Measurements from ENCODE around the gene PDCD5.

PDCD5 gene

DNA sequence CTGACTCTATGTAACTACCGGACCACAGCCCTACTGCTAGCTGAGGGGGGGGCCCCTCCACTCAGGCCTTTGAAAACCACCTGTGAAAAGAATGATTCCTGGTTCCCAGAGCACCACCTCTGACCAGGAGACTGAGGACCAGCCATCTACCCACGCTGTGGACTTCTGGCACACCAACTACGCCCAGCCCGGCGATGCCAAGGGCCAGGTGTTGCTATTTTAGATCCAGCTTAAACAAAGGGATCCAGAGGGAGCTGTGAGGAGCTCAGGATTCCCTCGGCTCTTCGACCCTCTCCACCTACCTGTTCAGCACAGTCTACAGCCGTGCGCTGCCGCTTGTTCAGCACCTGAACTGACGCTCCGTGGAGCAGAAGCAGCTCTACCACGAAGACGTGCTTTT is 23.0 kb downstream of the PDCD5 start:
- no peak for TF ChIP-seq TCF12 (IDR thresholded peaks at IDR 0.05; ENCODE audit: low read depth)
- TF ChIP-seq FOXM1 (IDR thresholded peaks at IDR 0.05; ENCODE audit: borderline replicate concordance, low read depth) = no peak
- TF ChIP-seq CEBPB (IDR thresholded peaks at IDR 0.05) = no peak
- no peak for TF ChIP-seq EGR1 (IDR thresholded peaks at IDR 0.05)
- TF ChIP-seq REST (IDR thresholded peaks at IDR 0.05; ENCODE audit: low read depth) = no peak
- TF ChIP-seq RAD21 (IDR thresholded peaks at IDR 0.05; ENCODE audit: low read depth) = no peak
- no peak for TF ChIP-seq ZBTB7A (IDR thresholded peaks at IDR 0.05; ENCODE audit: low read depth)
- TF ChIP-seq EP300 (IDR thresholded peaks at IDR 0.05; ENCODE audit: borderline replicate concordance) = no peak
- TF ChIP-seq NFIC (IDR thresholded peaks at IDR 0.05) = no peak
- TF ChIP-seq, protein P1, sequence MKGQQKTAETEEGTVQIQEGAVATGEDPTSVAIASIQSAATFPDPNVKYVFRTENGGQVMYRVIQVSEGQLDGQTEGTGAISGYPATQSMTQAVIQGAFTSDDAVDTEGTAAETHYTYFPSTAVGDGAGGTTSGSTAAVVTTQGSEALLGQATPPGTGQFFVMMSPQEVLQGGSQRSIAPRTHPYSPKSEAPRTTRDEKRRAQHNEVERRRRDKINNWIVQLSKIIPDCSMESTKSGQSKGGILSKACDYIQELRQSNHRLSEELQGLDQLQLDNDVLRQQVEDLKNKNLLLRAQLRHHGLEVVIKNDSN (IDR thresholded peaks at IDR 0.05) = no peak
- no peak for TF ChIP-seq CREB1 (IDR thresholded peaks at IDR 0.05; ENCODE audit: low read depth)

- TF ChIP-seq, protein P1 (IDR thresholded peaks at IDR 0.05) = no peak
- TF ChIP-seq CREB1 (IDR thresholded peaks at IDR 0.05; ENCODE audit: low read depth) = no peak
- TF ChIP-seq FOXM1 (IDR thresholded peaks at IDR 0.05; ENCODE audit: borderline replicate concordance, low read depth) = no peak
- TF ChIP-seq, protein P2, sequence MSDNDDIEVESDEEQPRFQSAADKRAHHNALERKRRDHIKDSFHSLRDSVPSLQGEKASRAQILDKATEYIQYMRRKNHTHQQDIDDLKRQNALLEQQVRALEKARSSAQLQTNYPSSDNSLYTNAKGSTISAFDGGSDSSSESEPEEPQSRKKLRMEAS (IDR thresholded peaks at IDR 0.05) = no peak
- TF ChIP-seq EGR1 (IDR thresholded peaks at IDR 0.05) = no peak
- TF ChIP-seq TCF12 (IDR thresholded peaks at IDR 0.05; ENCODE audit: low read depth) = no peak
- no peak for TF ChIP-seq TAF1 (IDR thresholded peaks at IDR 0.05; ENCODE audit: low read depth)
- TF ChIP-seq YY1 (IDR thresholded peaks at IDR 0.05; ENCODE audit: low read depth) = no peak
- no peak for TF ChIP-seq NFIC (IDR thresholded peaks at IDR 0.05)
These were observed 24.6 kb downstream of the PDCD5 start for GRCh38 chr19:32605544-32605943.

GRCh38 chr19:32606289-32606688 is 25.3 kb downstream of the PDCD5 start:
- no peak for TF ChIP-seq RAD21 (IDR thresholded peaks at IDR 0.05; ENCODE audit: low read depth)
- no peak for TF ChIP-seq NFIC (IDR thresholded peaks at IDR 0.05)
- TF ChIP-seq FOXM1 (IDR thresholded peaks at IDR 0.05; ENCODE audit: borderline replicate concordance, low read depth) = no peak
- no peak for TF ChIP-seq EP300 (IDR thresholded peaks at IDR 0.05; ENCODE audit: borderline replicate concordance)
- TF ChIP-seq TCF12 (IDR thresholded peaks at IDR 0.05; ENCODE audit: low read depth) = no peak
- TF ChIP-seq, protein P2 (IDR thresholded peaks at IDR 0.05) = no peak
- no peak for TF ChIP-seq TAF1 (IDR thresholded peaks at IDR 0.05; ENCODE audit: low read depth)
- TF ChIP-seq CREB1 (IDR thresholded peaks at IDR 0.05; ENCODE audit: low read depth) = no peak
- no peak for TF ChIP-seq ZBTB7A (IDR thresholded peaks at IDR 0.05; ENCODE audit: low read depth)

- no peak for TF ChIP-seq EGR1 (IDR thresholded peaks at IDR 0.05)
- TF ChIP-seq CREB1 (IDR thresholded peaks at IDR 0.05; ENCODE audit: low read depth) = no peak
- no peak for TF ChIP-seq ZBTB7A (IDR thresholded peaks at IDR 0.05; ENCODE audit: low read depth)
- no peak for TF ChIP-seq TCF12 (IDR thresholded peaks at IDR 0.05; ENCODE audit: low read depth)
- no peak for TF ChIP-seq CEBPB (IDR thresholded peaks at IDR 0.05)
- TF ChIP-seq NFIC (IDR thresholded peaks at IDR 0.05) = no peak
- TF ChIP-seq, protein P1 (IDR thresholded peaks at IDR 0.05) = no peak
- no peak for TF ChIP-seq EP300 (IDR thresholded peaks at IDR 0.05; ENCODE audit: borderline replicate concordance)
- TF ChIP-seq TAF1 (IDR thresholded peaks at IDR 0.05; ENCODE audit: low read depth) = no peak
- no peak for TF ChIP-seq RAD21 (IDR thresholded peaks at IDR 0.05; ENCODE audit: low read depth)
- no peak for TF ChIP-seq YY1 (IDR thresholded peaks at IDR 0.05; ENCODE audit: low read depth)
- no peak for TF ChIP-seq TEAD4 (IDR thresholded peaks at IDR 0.05)
These were observed 26.5 kb downstream of the PDCD5 start for GRCh38 chr19:32607479-32607878.

DNA sequence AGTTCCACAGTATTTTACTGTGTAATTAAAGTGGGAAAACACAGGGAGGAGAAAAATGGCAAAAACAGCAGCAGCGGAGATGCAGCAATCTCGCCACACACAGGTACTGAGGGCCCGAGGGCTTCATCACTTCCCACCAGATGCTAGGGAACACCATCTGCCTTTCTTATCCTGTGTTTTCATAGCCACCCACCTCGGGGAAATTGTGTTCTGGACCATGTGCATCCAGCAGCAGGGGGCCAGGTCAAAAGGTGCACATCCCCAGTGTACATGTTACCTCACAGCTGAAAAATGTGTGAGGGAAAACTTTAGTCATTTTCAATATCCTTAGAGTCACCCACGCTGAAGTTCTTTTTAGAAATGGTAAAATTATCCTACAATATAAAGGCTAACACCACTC is 30.2 kb downstream of the PDCD5 start:
- TF ChIP-seq, protein P2 (IDR thresholded peaks at IDR 0.05) = no peak
- TF ChIP-seq YY1 (IDR thresholded peaks at IDR 0.05; ENCODE audit: low read depth) (no peak), CREB1 (IDR thresholded peaks at IDR 0.05; ENCODE audit: low read depth) (no peak), TAF1 (IDR thresholded peaks at IDR 0.05; ENCODE audit: low read depth) (no peak), TEAD4 (IDR thresholded peaks at IDR 0.05) (no peak), CEBPB (IDR thresholded peaks at IDR 0.05) (no peak), TCF12 (IDR thresholded peaks at IDR 0.05; ENCODE audit: low read depth) (no peak), EGR1 (IDR thresholded peaks at IDR 0.05) (no peak), NFIC (IDR thresholded peaks at IDR 0.05) (no peak), FOXM1 (IDR thresholded peaks at IDR 0.05; ENCODE audit: borderline replicate concordance, low read depth) (no peak), RAD21 (IDR thresholded peaks at IDR 0.05; ENCODE audit: low read depth) (no peak), EP300 (IDR thresholded peaks at IDR 0.05; ENCODE audit: borderline replicate concordance) (no peak), ZBTB7A (IDR thresholded peaks at IDR 0.05; ENCODE audit: low read depth) (no peak), REST (IDR thresholded peaks at IDR 0.05; ENCODE audit: low read depth) (no peak)
- TF ChIP-seq, protein P1 (IDR thresholded peaks at IDR 0.05) = no peak
